HepG2 (cell line): ENCODE results near the gene GLT1D1. TPM values are rescaled to one million over a fixed set of nuclear protein-coding genes. Genes with fewer than 3 reads are reported as not detected.

Source experiments
- ATAC-seq: fragments of 200-7000 bp; cut with Tn5 transposase; 3 replicates; pipeline ENCODE4 v1.9.1; 2020; ENCODE audit warnings: mild to moderate bottlenecking, moderate library complexity
- BruUV-seq: library from RNA; stranded (reverse); fragments of 400-500 nt; replicated peaks from 2 replicates; lab custom pipeline; 2021; lab: Mats Ljungman, UMichigan
- CTCF ChIA-PET: fragments of 300-600 bp; formaldehyde crosslinking; extraction: SDS; loops from one replicate; lab custom pipeline; 2021; ENCODE audit warnings: low total read pairs, inconsistent platforms, low intra/inter-chr PET ratio; lab: Yijun Ruan, JAX
- POLR2A ChIA-PET: fragments of 350-600 bp; sonication (Branson Sonifier 250); formaldehyde crosslinking; loops from one replicate; lab custom pipeline; 2020; ENCODE audit warnings: antibody characterized with exemption, inconsistent platforms; lab: Yijun Ruan, JAX
- DNase-seq: peaks from one replicate; pipeline ENCODE4 v3.0.0-alpha.2; 2015; ENCODE audit warnings: low spot score
- FAIRE-seq: peaks from 3 replicates; lab custom pipeline; 2011; peaks lifted over from hg19 to GRCh38; lab: Jason Lieb, UNC
- H2AFZ ChIP-seq: one replicate; pipeline ENCODE4 v1.6.1; 2011; ENCODE audit warnings: low read length, inconsistent platforms
- H3K27ac ChIP-seq: fragments of 300-600 bp; 3 replicates; pipeline ENCODE4 v1.8.0; 2011; ENCODE audit warnings: mixed run types, mild to moderate bottlenecking, mixed read lengths, low read length, inconsistent platforms; ENCODE audit not compliant: insufficient read depth; ENCODE audit errors: extremely low read length
- H3K27me3 ChIP-seq, 2 experiments: fragments of 200-600 bp in 1 of 2; 2 replicates in 1 of 2; 3 replicates in 1 of 2; pipeline versions ENCODE4 v1.6.0 to v1.8.0; 2011; ENCODE audit warnings: low read length in 2 of 2, mild to moderate bottlenecking in 2 of 2, moderate library complexity in 2 of 2, inconsistent platforms in 1 of 2; ENCODE audit not compliant: insufficient read depth in 2 of 2, control insufficient read depth in 1 of 2
- H3K36me3 ChIP-seq, 2 experiments: fragments of 200-600 bp in 1 of 2; replicated peaks in 1 of 2; 2 replicates in 1 of 2; 3 replicates in 1 of 2; pipeline versions ENCODE4 v1.5.1 to v1.8.0; 2011; ENCODE audit warnings: low read length in 2 of 2, inconsistent platforms in 1 of 2; ENCODE audit not compliant: insufficient read depth in 2 of 2, control insufficient read depth in 1 of 2
- H3K4me1 ChIP-seq: 2 replicates; pipeline ENCODE4 v1.5.1; 2012; ENCODE audit warnings: low read length, inconsistent platforms; ENCODE audit not compliant: insufficient read depth
- H3K4me2 ChIP-seq: 2 replicates; pipeline ENCODE4 v1.6.0; 2011; ENCODE audit warnings: low read depth, low read length, inconsistent platforms
- H3K4me3 ChIP-seq, 3 experiments: fragments of 200-600 bp in 1 of 3; sonication (generic), shearing (Covaris generic) in 1 of 3; replicated peaks in 1 of 3; 2 replicates each; pipeline ENCODE4 v1.5.1; 2011 to 2016; ENCODE audit warnings: low read length in 3 of 3, inconsistent platforms in 2 of 3, low read depth in 2 of 3, mild to moderate bottlenecking in 2 of 3, control low read depth in 1 of 3, mixed read lengths in 1 of 3; ENCODE audit not compliant: insufficient read depth in 1 of 3
- H3K79me2 ChIP-seq: one replicate; pipeline ENCODE4 v1.6.1; 2011; ENCODE audit warnings: low read length, inconsistent platforms; ENCODE audit not compliant: insufficient read depth
- H3K9ac ChIP-seq: 2 replicates; pipeline ENCODE4 v1.6.0; 2011; ENCODE audit warnings: mild to moderate bottlenecking, low read depth, low read length, inconsistent platforms; ENCODE audit not compliant: insufficient read depth
- H3K9me3 ChIP-seq: 2 replicates; pipeline ENCODE4 v1.5.1; 2012; ENCODE audit warnings: mild to moderate bottlenecking, low read length
- H4K20me1 ChIP-seq: 2 replicates; pipeline ENCODE4 v1.6.0; 2011; ENCODE audit warnings: inconsistent platforms, mild to moderate bottlenecking, low read length, moderate library complexity; ENCODE audit not compliant: insufficient read depth
- HNF1B ChIP-seq: sonication (generic); formaldehyde crosslinking; IDR thresholded peaks from 2 replicates; pipeline ENCODE4 v1.5.1; 2020; ENCODE audit warnings: mild to moderate bottlenecking, moderate library complexity, missing genetic modification reagents
- HNRNPK ChIP-seq: fragments of 200-400 bp; formaldehyde crosslinking; IDR thresholded peaks from 2 replicates; pipeline ENCODE4 v1.6.1; 2018; ENCODE audit warnings: low read length, low read depth, moderate library complexity, mild to moderate bottlenecking; ENCODE audit not compliant: poor library complexity, severe bottlenecking
- KLF16 ChIP-seq, 2 experiments: sonication (generic) in 1 of 2; formaldehyde crosslinking in 1 of 2; IDR thresholded peaks; 2 replicates each; pipeline versions ENCODE4 v1.6.1 to v1.8.0; 2016 to 2023; ENCODE audit warnings: missing genetic modification reagents in 2 of 2, missing compliant biosample characterization in 1 of 2
- SRSF9 ChIP-seq: fragments of 200-400 bp; formaldehyde crosslinking; IDR thresholded peaks from 2 replicates; pipeline ENCODE4 v1.6.1; 2018; ENCODE audit warnings: borderline replicate concordance, mild to moderate bottlenecking, low read depth, low read length; ENCODE audit not compliant: insufficient read depth, poor library complexity, severe bottlenecking
- ZNF446 ChIP-seq: sonication (generic); formaldehyde crosslinking; IDR thresholded peaks from 2 replicates; pipeline ENCODE4 v1.5.0; 2020; ENCODE audit warnings: mild to moderate bottlenecking, missing genetic modification reagents
- ZNF772 ChIP-seq: sonication (generic); formaldehyde crosslinking; IDR thresholded peaks from 2 replicates; pipeline ENCODE4 v1.5.0; 2020; ENCODE audit warnings: mild to moderate bottlenecking, missing genetic modification reagents
- ZUFSP ChIP-seq: sonication (generic); formaldehyde crosslinking; IDR thresholded peaks from 2 replicates; pipeline ENCODE4 v1.9.0; 2021; ENCODE audit warnings: missing genetic modification reagents, mild to moderate bottlenecking, borderline replicate concordance
- WGBS: methylation state at CpG from one replicate; pipeline ENCODE4 v1.1.6; 2017; ENCODE audit warnings: low lambda C conversion rate; 5-methylcytosine and 5-hydroxymethylcytosine counted together
- in situ Hi-C: cut with HindIII; loops from 2 replicates; pipeline ENCODE4 v1.10.0; 2017; ENCODE audit warnings: low pct_unique_long_range_greater_than_20kb; ENCODE audit not compliant: extremely low pct_ligation_motif_present
- intact Hi-C: fragments of 100-400 bp; cut with micrococcal nuclease; formaldehyde crosslinking; loops from one replicate; pipeline ENCODE4 v1.10.0; 2022; ENCODE audit not compliant: unreplicated experiment
- polyA plus RNA-seq, 8 experiments: library from polyadenylated mRNA; depleted of rRNA in 3 of 8; stranded (reverse) in 7 of 8; unstranded in 1 of 8; fragments of >200 nt; fragmentation: Illumina TruSeq in 4 of 8; extraction: Trizol in 4 of 8; gene quantifications; 2 replicates each; pipeline versions ENCODE4 v1.2.1 to v1.2.3, GENCODE V29; 2011 to 2016; ENCODE audit warnings: low read depth in 4 of 8, missing spikeins in 1 of 8, mixed read lengths in 1 of 8; ENCODE audit not compliant: insufficient read depth in 1 of 8
- total RNA-seq, 5 experiments: library from RNA; depleted of rRNA; stranded (reverse); fragments of >200 nt; fragmentation: Illumina TruSeq; extraction: Trizol; gene quantifications; 2 replicates each; pipeline ENCODE4 v1.2.3, GENCODE V29; 2016; ENCODE audit warnings: low read depth in 1 of 5

GLT1D1 gene
- total and polyA plus RNA-seq, 2 of the 13 experiments (the other 11 are each of a cell fraction or from before 2014, with no cell fraction given), result 0.09 to 0.17 TPM

- CTCF ChIA-PET, result no interaction called here
- FAIRE-seq, result no peak
These were observed 37.3 kb upstream of the GLT1D1 start for GRCh38 chr12:128815779-128816642.

More at GRCh38 chr12:128815779-128816642, 37.3 kb upstream of the GLT1D1 start:
- Histone ChIP-seq H3K4me3 (no peak overlapping the region), H3K9ac (no peak overlapping the region), H3K4me2 (no peak overlapping the region), H3K4me1 (peaks cover 28% of the 10 kb centered on the region), H3K79me2 (peaks cover 78% of the 10 kb centered on the region), H2AFZ (no peak overlapping the region), H3K9me3 (no peaks in the 10 kb centered on the region), H3K27me3 (no peaks in the 10 kb centered on the region), H4K20me1 (peaks cover 16% of the 10 kb centered on the region), H3K36me3 (peaks cover 7 to 42% of the 10 kb centered on the region in 2 experiments; a peak in 4 of 5 replicates), H3K27ac (no peak overlapping the region)
- TF ChIP-seq HNRNPK (no peak), ZUFSP (CRISPR knock-in tag) (no peak), HNF1B (CRISPR knock-in tag) (no peak), ZNF446 (CRISPR knock-in tag) (no peak), SRSF9 (no peak), ZNF772 (CRISPR knock-in tag) (no peak), KLF16 (CRISPR knock-in tag; IDR thresholded peaks at IDR 0.05) (no peak)
- in situ Hi-C loops (no loop called here), intact Hi-C loops (no loop called here)
- no peak for DNase-seq
- WGBS, result 96% methylated on average over 7 of the region's 7 CpGs
- no TSS peak for BruUV-seq
- no peak for ATAC-seq
- POLR2A ChIA-PET, result no interaction called here
